ENCODE measurements around the gene TRIP13. TPM values are rescaled to one million over a fixed set of nuclear protein-coding genes. Genes with fewer than 3 reads are reported as not detected.
"Not testable (repeated sequence)": the region's sequence is repeated elsewhere in the genome, so short reads cannot be mapped to it uniquely, and the experiment has no call there.

Gene TRIP13
- total RNA-seq, result 1 to 10 TPM in 1 of 6 donors, under 1 TPM in 4, not detected in 1; 0.31 to 1.2 (median 0.81) TPM
- under 1 TPM; 0.38 to 0.45 TPM for polyA plus RNA-seq

DNA sequence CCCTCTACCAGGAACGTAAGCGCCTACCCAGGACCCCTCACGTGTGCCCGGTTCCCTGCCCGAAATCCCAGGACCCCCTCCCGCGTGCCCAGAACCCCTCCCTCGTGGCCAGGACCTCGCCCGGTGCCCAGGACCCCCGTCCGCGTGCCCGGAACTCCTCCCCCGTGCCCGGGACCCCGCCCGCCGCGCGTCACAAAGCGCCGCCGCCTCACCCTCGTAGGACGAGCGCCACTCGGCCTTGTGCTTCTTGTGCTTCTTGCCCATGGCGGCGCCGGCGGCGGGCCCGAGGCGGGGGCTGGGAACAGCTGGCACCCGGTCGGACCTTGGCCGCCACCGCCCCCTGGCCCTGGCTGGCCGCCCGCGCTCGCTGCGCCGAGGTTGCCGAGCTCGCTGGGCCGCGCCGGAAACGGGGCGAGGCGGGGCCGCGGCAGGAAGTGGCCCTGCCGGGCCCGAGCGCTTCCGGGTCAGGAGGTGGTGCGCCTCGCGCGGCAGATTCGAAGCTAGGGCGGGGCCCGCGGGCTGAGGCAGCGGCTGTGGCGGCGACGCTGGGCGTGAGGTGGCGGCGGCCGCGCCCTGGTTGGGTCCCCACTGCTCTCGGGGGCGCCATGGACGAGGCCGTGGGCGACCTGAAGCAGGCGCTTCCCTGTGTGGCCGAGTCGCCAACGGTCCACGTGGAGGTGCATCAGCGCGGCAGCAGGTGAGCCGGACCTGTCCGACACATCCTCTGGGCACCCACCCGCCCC, at the start of gene TRIP13, which contains the start of gene BRD9:
TRIP13 (plus strand) TSS at position 491 of the 743 bp plus-strand sequence; CDS start at position 606, 115 bp downstream.
BRD9 (minus strand) TSS at position 408 of the 743 bp plus-strand sequence; CDS start at position 264, 144 bp downstream.
- Histone ChIP-seq H3K27ac (peak within 1 kb of the TSS in 3 of 4 donors; percentile 40 to 71 (median 57)), H3K4me3 (peak within 1 kb of the TSS; percentile 52 to 84 (median 67)), H3K9me3 (no peaks in the 10 kb centered on the region), H3K27me3 (no peaks in the 10 kb centered on the region), H3K4me1 (peaks cover 0 to 10% (median 5%) of the 10 kb centered on the region in 3 donors), H3K36me3 (peaks cover 0 to 15% (median 0%) of the 10 kb centered on the region in 3 donors)
- ATAC-seq (peak; percentile 97 to 99 (median 98)), DNase-seq (peak; percentile 76 to 93 (median 86)), FAIRE-seq (no peak)
- intact Hi-C loops (cut with DNase I), result no loop called here
- TF ChIP-seq, protein P1, sequence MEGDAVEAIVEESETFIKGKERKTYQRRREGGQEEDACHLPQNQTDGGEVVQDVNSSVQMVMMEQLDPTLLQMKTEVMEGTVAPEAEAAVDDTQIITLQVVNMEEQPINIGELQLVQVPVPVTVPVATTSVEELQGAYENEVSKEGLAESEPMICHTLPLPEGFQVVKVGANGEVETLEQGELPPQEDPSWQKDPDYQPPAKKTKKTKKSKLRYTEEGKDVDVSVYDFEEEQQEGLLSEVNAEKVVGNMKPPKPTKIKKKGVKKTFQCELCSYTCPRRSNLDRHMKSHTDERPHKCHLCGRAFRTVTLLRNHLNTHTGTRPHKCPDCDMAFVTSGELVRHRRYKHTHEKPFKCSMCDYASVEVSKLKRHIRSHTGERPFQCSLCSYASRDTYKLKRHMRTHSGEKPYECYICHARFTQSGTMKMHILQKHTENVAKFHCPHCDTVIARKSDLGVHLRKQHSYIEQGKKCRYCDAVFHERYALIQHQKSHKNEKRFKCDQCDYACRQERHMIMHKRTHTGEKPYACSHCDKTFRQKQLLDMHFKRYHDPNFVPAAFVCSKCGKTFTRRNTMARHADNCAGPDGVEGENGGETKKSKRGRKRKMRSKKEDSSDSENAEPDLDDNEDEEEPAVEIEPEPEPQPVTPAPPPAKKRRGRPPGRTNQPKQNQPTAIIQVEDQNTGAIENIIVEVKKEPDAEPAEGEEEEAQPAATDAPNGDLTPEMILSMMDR (IDR thresholded peaks at IDR 0.05), result no peak
- 0% methylated on average over 39 to 91 of the region's 91 CpGs for WGBS, 2 donors

- not testable (repeated sequence) for H3K4me1 ChIP-seq, H3K4me3 ChIP-seq, H3K27ac ChIP-seq, H3K36me3 ChIP-seq, FAIRE-seq, H3K9me3 ChIP-seq, ATAC-seq, H3K27me3 ChIP-seq
- intact Hi-C loops (cut with DNase I), result loop anchor here (5.0 to 10.0 kb wide), 3 partner anchors 81 to 91 kb away; no protein-coding TSS in a partner anchor
- DNase-seq, result peak in 2 of 6 donors; percentile 56 to 70
- WGBS, 2 donors, result 82 to 94% methylated on average over 9 to 18 of the region's 26 CpGs
Measured at GRCh38 chr5:843371-843770, 49.3 kb upstream of the TRIP13 start.

DNA sequence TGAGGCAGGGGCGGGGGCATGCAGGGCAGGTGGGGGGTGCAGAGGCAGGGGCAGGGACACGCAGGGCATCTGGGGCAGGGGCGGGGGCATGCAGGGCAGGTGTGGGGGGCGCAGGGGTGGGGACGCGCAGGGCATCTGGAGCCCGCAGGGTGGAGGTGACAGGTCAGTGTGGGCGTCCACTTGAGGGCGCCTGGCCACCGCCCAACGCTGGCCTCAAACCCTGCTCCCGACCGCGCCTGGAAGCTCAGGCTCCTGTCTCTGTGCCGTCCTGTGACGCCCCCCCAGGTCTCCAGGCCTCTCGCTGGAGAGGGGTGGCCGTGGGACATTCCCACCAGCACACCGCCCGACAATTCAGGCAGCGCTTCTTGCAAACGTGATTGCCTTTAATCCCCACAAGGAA, 48.8 kb upstream of the TRIP13 start:
- FAIRE-seq, H3K27ac ChIP-seq, H3K4me3 ChIP-seq, ATAC-seq, H3K36me3 ChIP-seq, H3K27me3 ChIP-seq, H3K4me1 ChIP-seq, H3K9me3 ChIP-seq: not testable (repeated sequence)
- DNase-seq, result peak in 2 of 6 donors; percentile 51 to 75
- WGBS, 2 donors, result 70 to 79% methylated on average over 16 to 22 of the region's 22 CpGs
- intact Hi-C loops (cut with DNase I), result loop anchor here (5.0 to 10.0 kb wide), 3 partner anchors 82 to 92 kb away; no protein-coding TSS in a partner anchor

GRCh38 chr5:844426-844825, 48.3 kb upstream of the TRIP13 start:
- WGBS, 2 donors, result 86 to 90% methylated on average over 14 of the region's 16 CpGs
- DNase-seq, result peak in 3 of 6 donors; percentile 12 to 75 (median 58)
- H3K9me3 ChIP-seq, H3K4me1 ChIP-seq, FAIRE-seq, H3K27ac ChIP-seq, H3K27me3 ChIP-seq, H3K36me3 ChIP-seq, H3K4me3 ChIP-seq, ATAC-seq: not testable (repeated sequence)
- intact Hi-C loops (cut with DNase I), result loop anchor here (5.0 to 10.0 kb wide), 3 partner anchors 82 to 92 kb away; no protein-coding TSS in a partner anchor

DNA sequence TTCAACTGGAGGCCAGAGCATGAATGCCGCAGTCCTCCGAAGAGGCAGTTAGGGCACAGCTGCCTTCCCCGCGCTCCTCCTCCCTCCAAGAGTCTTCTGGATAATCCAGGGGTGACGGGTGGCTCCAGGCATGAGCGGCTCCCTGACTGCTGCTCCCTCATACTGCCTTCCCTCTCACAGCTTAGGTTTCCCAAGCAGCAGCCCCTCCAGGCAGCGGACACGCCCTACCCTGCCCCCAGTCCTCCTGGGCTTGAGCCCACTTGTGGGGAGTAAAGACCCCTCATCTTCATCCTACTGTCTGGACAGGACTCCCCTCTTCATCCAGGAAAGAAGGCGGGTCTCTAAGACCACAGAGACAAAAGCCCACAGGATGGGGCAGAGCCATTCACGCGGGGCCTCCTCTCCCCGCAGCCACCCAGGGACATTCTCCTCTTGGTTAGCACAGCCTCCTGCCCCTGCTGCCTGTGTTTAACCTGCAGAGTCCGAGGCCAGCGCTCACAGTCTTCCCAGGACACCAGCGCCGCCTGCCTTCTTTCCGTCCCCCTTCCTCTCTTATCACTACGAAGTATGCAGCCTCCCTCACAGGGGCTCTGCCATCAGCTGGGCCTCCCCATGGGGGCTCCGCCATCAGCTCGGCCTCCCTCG, 47.5 kb upstream of the TRIP13 start:
- intact Hi-C loops (cut with DNase I), result loop anchor here in 1 of 3 donors (10.0 kb wide), 1 partner anchor 90 kb away; no protein-coding TSS in a partner anchor
- not testable (repeated sequence) for H3K4me1 ChIP-seq, FAIRE-seq, H3K27ac ChIP-seq, H3K36me3 ChIP-seq, H3K4me3 ChIP-seq, H3K9me3 ChIP-seq, H3K27me3 ChIP-seq
- peak in 1 of 4 donors; percentile 4 for ATAC-seq
- peak in 3 of 6 donors; percentile 10 to 58 (median 19) for DNase-seq
- 78 to 83% methylated on average over 14 to 16 of the region's 21 CpGs for WGBS, 2 donors

GRCh38 chr5:845676-846601, 46.7 kb upstream of the TRIP13 start:
- peak in 1 of 6 donors; percentile 10 for DNase-seq
- intact Hi-C loops (cut with DNase I), result loop anchor here in 1 of 3 donors (10.0 kb wide), 1 partner anchor 91 kb away; no protein-coding TSS in a partner anchor
- not testable (repeated sequence) for H3K36me3 ChIP-seq, H3K27me3 ChIP-seq, H3K4me3 ChIP-seq, H3K9me3 ChIP-seq, FAIRE-seq, H3K4me1 ChIP-seq, ATAC-seq, H3K27ac ChIP-seq
- WGBS, 2 donors, result 78 to 84% methylated on average over 20 to 25 of the region's 35 CpGs

GRCh38 chr5:846602-847091, 46.0 kb upstream of the TRIP13 start:
- H3K27me3 ChIP-seq, H3K27ac ChIP-seq, H3K9me3 ChIP-seq, FAIRE-seq, H3K4me1 ChIP-seq, ATAC-seq, H3K36me3 ChIP-seq, H3K4me3 ChIP-seq: not testable (repeated sequence)
- WGBS, 2 donors, result 75 to 86% methylated on average over 18 of the region's 18 CpGs
- peak in 2 of 6 donors; percentile 21 to 47 for DNase-seq
- intact Hi-C loops (cut with DNase I), result loop anchor here in 1 of 3 donors (10.0 kb wide), 1 partner anchor 92 kb away; no protein-coding TSS in a partner anchor

DNA sequence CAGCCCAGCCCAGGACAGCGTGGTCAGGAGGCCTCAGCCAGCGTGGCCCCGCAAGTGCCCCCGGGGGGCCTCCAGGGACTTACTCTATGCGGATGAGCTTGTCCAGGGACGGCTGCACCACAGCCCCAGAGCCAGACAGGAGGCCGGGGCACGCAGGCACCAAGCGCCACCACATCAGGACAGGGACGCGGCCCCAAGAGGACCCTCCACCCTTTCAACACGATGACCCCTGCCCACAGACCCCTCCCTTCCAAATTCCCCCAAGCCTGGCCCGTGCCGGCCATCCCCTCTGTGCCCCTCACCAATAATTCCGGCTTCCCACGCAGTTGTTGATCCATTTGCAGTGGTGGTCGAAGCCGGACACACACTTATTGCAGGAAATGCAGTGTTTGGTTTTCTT, 45.5 kb upstream of the TRIP13 start:
- not testable (repeated sequence) for H3K4me3 ChIP-seq, H3K36me3 ChIP-seq, H3K27me3 ChIP-seq, H3K9me3 ChIP-seq, H3K4me1 ChIP-seq, FAIRE-seq, H3K27ac ChIP-seq, ATAC-seq
- peak in 2 of 6 donors; percentile 23 to 44 for DNase-seq
- 60 to 88% methylated on average over 1 to 9 of the region's 18 CpGs for WGBS, 2 donors
- intact Hi-C loops (cut with DNase I), result loop anchor here in 1 of 3 donors (10.0 kb wide), 1 partner anchor 92 kb away; no protein-coding TSS in a partner anchor

DNA sequence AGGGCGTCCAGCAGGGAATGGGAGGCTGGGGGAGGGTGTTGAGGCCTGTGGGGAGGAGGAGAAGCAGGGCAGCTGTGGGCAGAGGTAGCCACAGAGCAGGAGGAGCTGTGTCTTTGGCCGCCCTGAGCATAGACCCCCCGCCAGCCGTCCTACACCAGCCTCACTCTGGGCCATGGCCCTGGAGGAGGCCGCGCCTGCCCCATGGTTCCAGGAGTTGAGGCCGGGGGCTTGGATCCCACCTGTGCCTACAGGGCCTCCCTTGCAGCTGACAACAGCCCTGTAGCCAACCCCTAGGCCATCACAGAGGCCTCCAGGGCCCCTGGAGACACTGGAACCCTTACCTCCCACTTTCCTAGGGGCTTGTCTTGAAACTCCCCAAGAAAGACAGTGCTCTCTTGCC, 44.9 kb upstream of the TRIP13 start:
- WGBS, 2 donors, result 90 to 94% methylated on average over 2 to 6 of the region's 7 CpGs
- intact Hi-C loops (cut with DNase I), result loop anchor here in 1 of 3 donors (10.0 kb wide), 1 partner anchor 93 kb away; no protein-coding TSS in a partner anchor
- H3K4me1 ChIP-seq, H3K9me3 ChIP-seq, H3K36me3 ChIP-seq, H3K27me3 ChIP-seq, H3K4me3 ChIP-seq, FAIRE-seq, H3K27ac ChIP-seq, ATAC-seq: not testable (repeated sequence)
- DNase-seq, result peak in 1 of 6 donors; percentile 47
